NT2/D1 (cell line): ENCODE results near the gene ITPRID2.

Experiments
- SUZ12 ChIP-seq: IDR thresholded peaks from 2 replicates; pipeline ENCODE4 v1.6.1; 2011; ENCODE audit not compliant: insufficient read length, insufficient read depth; ENCODE audit errors: extremely low read depth
- YY1 ChIP-seq: IDR thresholded peaks from 2 replicates; pipeline ENCODE4 v1.6.1; 2011; ENCODE audit not compliant: insufficient read length, insufficient read depth
- ZNF274 ChIP-seq: IDR thresholded peaks from 2 replicates; pipeline ENCODE4 v1.6.1; 2011; ENCODE audit warnings: mild to moderate bottlenecking, low read depth, low read length

GRCh38 chr2:181896286-181896685 is 4.8 kb downstream of the ITPRID2 start:
- no peak for TF ChIP-seq SUZ12
- no peak for TF ChIP-seq ZNF274
- TF ChIP-seq YY1, result no peak
